Muscle of arm (tissue), 12 donors: ENCODE data around the gene HOXD13. TPM values are rescaled to one million over a fixed set of nuclear protein-coding genes. Genes with fewer than 3 reads are reported as not detected.

Experiments
- DNase-seq: peaks from one replicate; pipeline ENCODE4 v3.0.0-alpha.2; 2013
- polyA plus RNA-seq, 12 donors: library from polyadenylated mRNA; unstranded; fragments of 120-200 nt; gene quantifications; one replicate each; pipeline ENCODE4 v1.2.1, GENCODE V29; 2013; ENCODE audit not compliant: insufficient read length in 12 of 12

Gene HOXD13
- polyA plus RNA-seq, 12 donors = 0.30 to 2.5 (median 0.63) TPM; not detected in 7

GRCh38 chr2:176118601-176119339, 26.2 kb downstream of the HOXD13 start:
- no peak for DNase-seq

- DNase-seq = no peak
Observed at GRCh38 chr2:176120364-176121189, 28.1 kb downstream of the HOXD13 start.

DNA sequence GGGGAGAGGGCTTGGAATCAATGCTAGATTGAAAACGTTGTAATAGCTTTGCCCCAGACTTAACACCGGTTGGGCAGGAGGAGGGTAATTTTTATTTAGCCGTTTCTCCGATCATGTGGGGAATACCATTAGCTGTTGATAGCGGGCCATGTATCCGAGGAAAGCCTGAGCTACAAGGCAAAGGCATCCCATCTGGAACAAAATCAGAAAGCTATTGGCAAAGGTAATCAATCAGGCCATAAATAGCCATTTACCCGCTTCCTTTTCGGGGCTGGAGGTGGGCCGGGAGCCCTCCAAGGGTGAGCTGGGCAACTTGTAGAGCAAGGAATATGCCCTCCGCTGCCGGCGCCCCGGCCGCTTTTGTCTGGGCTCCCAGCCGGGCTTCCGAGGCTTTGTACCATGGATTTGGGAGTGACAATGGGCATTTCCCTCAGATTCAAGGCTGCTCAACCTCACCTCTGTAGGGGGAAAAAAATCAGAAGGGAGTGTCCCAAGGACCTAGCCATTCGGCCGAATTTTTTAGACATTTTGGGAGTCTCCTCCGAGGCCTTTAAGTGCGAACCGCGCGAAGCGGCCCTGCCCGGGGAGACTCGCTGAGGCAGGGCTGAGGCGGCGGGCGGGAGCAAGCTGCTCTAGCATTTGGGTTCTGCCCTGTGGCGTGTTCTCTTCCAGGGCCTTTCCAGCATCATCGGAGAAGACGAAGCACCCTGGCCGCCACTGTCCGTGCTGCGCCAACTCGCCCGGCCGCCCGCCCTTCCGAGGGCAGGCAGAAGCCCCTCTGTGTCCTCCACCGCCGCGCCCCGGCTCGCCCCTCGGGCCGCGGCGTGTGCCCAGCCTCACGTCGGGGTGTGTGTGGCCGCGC, 28.9 kb downstream of the HOXD13 start:
- DNase-seq = no peak

- no peak for DNase-seq
Observed at GRCh38 chr2:176122052-176122682, 29.6 kb downstream of the HOXD13 start.

GRCh38 chr2:176122683-176123410, 30.3 kb downstream of the HOXD13 start, which contains the start of gene HOXD9:
Gene HOXD9 (plus strand): TSS chr2:176122719. CDS start chr2:176122769, 50 bp downstream.
- DNase-seq = peak; percentile 84

DNA sequence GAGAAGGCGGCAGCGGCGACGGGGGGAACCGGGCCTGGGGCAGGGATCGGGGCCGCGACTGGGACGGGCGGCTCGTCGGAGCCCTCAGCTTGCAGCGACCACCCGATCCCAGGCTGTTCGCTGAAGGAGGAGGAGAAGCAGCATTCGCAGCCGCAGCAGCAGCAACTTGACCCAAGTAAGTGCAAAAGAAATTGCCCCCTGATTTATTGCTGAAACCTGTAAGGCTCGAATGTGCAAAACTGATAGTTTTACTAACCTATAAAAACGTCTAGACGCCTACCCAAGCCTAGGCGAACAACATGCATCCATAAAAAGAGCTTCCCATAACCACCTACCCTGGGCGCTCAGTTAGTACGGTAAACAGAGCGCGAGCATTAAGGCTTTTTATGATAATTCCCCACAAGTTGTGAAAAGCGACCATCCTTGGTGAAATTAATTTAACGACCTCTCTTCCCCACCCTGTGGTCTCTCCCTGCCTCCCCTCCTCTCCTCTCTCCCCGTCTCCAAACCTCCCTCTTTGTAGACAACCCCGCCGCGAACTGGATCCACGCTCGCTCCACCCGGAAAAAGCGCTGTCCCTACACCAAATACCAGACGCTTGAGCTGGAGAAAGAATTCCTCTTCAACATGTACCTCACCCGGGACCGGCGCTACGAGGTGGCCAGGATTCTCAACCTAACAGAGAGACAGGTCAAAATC, 31.0 kb downstream of the HOXD13 start:
- DNase-seq = no peak

- no peak for DNase-seq
Observed at GRCh38 chr2:176124110-176124946, 31.8 kb downstream of the HOXD13 start.

DNA sequence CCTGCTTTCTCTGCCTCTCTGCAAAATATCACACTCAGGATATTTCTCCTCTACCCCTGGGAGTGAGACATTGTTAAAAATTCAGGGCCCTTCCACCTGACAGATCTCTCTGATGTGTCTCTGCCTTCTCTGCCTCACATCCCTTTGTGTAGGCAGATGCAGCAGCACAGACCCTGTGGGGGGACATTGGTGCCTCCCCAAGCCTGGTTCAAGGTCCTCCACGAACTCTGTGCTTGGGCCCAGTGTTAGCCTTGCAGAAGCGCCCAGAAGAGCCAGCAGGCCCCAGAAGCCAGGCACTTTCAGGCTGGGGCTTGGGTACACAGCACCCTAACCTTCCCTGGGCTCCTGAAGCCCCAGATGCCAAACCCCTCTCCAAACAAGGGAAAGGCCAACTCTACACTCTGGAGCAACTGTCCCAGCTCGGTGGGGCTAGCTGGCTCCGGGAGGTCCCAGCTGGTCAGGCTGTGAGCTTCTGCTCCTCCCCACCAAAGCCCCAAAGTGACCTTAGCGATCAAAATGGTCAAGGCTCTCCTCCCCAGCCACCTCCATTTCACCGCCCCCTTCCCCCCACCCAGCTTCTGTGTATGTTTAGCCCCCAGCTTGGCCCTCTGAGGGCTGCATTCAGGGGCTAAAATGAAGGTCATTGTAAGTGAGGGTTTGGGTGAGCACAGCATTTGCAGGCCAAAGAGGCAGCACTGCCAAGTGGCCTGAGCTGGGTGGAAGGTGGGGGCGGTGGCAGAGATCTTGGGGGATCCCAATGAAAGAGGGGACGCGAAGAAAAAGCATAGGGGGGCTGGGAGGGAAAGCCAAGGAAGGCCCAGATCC, 32.6 kb downstream of the HOXD13 start:
- no peak for DNase-seq

GRCh38 chr2:176125772-176126054, 33.2 kb downstream of the HOXD13 start:
- no peak for DNase-seq

DNA sequence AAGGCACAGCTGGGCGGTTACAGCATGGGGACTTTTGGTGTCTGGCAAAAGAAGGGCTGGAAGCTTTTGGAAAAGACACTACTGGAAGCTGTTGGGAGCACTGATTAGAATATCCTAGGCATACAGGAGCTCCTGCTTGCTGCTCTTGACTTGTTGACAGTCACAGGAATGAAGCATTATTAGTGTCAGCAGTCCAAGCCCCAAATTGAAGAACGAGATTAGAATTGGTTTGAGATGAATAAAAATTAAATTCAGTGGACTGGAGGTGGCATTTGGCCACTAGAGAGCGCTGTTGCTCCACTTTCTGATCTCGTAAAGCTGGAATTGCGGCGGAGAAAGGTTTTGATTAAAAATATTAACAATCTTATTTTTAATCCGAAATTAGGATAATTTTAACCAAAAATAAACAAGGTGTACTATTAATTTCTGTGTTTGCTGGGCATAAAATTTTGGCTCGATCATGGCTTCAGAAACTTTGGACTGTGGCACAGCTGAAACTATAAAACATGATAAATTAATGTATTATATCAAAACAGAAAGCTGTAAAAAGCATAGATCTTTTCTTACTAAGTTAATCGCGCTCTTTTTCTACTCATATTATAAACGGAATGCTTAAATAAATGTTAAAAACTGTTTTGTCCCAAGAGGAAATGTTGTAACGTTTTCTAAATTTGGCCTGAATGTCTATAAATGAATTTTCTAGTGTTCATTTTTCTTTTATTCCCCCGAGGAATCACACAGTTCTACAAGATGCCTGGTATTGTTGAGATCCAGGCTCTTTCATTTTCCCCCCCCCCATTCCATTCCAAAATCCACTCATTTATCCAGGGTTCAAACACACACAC, 34.6 kb downstream of the HOXD13 start:
- DNase-seq = peak; percentile 87

DNA sequence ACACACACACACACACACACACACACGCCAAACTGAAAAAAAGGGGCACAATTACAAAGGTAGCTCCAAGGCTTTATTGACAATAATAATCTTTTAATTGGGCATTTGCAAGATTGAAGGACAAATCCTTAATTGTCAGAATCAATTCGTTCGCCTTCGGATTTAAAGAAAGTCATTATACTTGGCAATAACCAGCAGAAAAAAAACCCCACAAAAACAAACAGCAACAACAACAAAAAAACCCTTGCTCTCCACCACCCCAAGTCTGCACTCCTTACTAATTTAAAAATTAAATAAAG, 35.2 kb downstream of the HOXD13 start:
- peak; percentile 15 for DNase-seq

GRCh38 chr2:176128172-176128981, 35.9 kb downstream of the HOXD13 start:
- DNase-seq = peak; percentile 75

- DNase-seq = peak; percentile 89
Observed at GRCh38 chr2:176128982-176129796, 36.7 kb downstream of the HOXD13 start, which contains the start of gene HOXD8. Gene HOXD8 (plus strand): TSS chr2:176129705. CDS start chr2:176130367, 662 bp downstream.

- DNase-seq = no peak
Observed at GRCh38 chr2:176129813-176130146, 37.3 kb downstream of the HOXD13 start.

DNA sequence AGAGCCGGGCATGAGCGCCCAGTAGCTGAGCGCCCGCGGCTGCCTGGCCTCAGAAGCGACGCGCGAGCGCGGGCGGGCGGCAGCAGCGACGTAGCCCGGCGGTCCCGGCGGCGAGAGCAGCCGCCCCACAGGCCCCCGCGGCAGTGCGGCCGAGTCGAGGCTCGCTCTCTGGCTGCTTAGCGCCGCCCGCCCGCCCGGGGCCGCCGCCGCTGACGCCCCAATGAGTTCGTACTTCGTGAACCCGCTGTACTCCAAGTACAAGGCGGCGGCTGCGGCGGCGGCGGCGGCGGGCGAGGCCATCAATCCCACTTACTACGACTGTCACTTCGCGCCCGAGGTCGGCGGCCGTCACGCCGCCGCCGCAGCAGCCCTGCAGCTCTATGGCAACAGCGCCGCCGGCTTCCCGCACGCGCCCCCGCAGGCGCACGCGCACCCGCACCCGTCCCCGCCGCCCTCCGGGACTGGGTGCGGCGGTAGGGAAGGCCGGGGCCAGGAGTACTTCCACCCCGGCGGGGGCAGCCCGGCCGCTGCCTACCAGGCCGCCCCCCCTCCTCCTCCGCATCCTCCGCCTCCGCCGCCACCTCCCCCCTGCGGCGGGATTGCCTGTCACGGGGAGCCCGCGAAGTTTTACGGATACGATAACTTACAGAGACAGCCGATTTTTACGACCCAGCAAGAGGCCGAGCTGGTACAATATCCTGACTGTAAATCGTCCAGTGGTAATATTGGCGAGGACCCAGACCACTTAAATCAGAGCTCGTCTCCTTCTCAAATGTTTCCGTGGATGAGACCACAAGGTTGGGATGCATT, 37.8 kb downstream of the HOXD13 start:
- DNase-seq = no peak
